ENCODE results near the gene CDH5. TPM values are rescaled to one million over a fixed set of nuclear protein-coding genes. Genes with fewer than 3 reads are reported as not detected.

CDH5 gene
- polyA plus RNA-seq, 1 donor, result 20.2 TPM

DNA sequence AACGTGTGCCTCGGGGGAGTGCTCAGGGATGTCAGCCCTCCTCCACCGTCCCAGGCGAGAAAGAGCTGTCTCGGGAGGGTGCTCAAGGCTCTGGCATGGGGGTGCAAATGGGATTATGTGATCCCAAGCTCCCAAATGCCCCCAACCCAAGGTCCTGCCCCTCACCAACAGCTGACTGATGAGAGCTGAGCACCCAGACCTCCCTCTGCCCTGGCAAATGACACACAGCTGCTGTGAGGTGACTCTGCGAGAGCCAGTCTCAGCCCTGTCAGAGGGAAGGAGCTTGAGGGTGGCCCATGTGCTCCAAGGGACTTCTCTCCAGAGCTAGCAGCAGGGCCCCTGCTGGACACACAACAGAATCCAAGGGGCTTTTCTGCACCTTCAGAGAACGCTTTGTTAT is 7.7 kb downstream of the CDH5 start:
- Histone ChIP-seq H3K36me3 (ENCODE audit: control insufficient read depth, insufficient read depth, low read length) (no peaks in the 10 kb centered on the region), H3K4me1 (ENCODE audit: control insufficient read depth, insufficient read depth, low read length) (no peaks in the 10 kb centered on the region), H3K9me3 (ENCODE audit: control insufficient read depth, low read depth, low read length) (no peaks in the 10 kb centered on the region), H3K4me3 (ENCODE audit: low read length) (no peak overlapping the region), H3K27ac (ENCODE audit: low read length) (no peak overlapping the region), H3K27me3 (ENCODE audit: control insufficient read depth, insufficient read depth, low read length) (no peaks in the 10 kb centered on the region)
- no CpG with 5 or more reads among the region's 7 CpGs for WGBS (ENCODE audit: insufficient coverage, low lambda C conversion rate)
- no peak for DNase-seq

DNA sequence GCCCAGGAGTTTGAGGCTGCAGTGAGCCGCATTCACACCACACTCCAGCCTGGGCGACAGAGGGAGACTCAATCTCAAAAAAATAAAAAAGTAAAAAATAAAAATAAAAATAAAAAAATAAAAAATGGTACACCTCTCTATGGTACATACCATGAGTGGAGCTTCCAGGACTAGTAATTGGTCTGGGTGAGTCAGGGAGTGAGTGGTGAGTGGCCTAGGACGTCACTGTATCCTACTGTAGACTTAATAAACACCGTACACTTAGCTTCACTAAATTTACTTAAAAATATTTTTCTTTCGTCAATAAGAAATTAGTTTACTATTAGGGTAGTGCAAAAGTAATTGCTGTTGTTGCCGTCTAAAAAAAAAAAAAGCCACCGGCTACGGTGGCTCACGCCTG is 9.0 kb downstream of the CDH5 start:
- 100% methylated on average over 4 of the region's 9 CpGs for WGBS (ENCODE audit: insufficient coverage, low lambda C conversion rate)
- no peak for DNase-seq
- no peak overlapping the region for H3K27ac ChIP-seq (ENCODE audit: low read length)
- H3K9me3 ChIP-seq (ENCODE audit: control insufficient read depth, low read depth, low read length), result peaks cover 3% of the 10 kb centered on the region
- no peak overlapping the region for H3K4me3 ChIP-seq (ENCODE audit: low read length)
- H3K36me3 ChIP-seq (ENCODE audit: control insufficient read depth, insufficient read depth, low read length), result no peaks in the 10 kb centered on the region
- H3K4me1 ChIP-seq (ENCODE audit: control insufficient read depth, insufficient read depth, low read length), result no peaks in the 10 kb centered on the region
- no peaks in the 10 kb centered on the region for H3K27me3 ChIP-seq (ENCODE audit: control insufficient read depth, insufficient read depth, low read length)

DNA sequence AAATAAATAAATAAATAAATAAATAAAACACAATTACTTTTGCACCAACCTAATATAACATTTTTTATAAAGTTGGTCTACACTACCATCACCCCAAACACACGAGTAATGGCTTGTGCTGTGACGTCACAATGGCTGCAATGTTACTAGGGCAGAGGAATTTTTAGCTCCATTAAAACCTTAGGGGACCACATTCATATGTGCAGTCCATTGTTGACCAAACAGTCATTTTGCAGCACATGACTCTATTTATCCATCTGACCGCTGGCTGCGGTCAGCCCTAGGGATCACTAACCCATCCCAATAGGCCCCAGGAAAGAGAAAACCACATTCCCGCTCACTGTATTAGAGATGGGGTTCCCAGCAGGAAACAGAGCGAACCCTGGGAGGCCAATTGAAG is 9.6 kb downstream of the CDH5 start:
- WGBS (ENCODE audit: insufficient coverage, low lambda C conversion rate), result no CpG with 5 or more reads among the region's 6 CpGs
- no peak overlapping the region for H3K27ac ChIP-seq (ENCODE audit: low read length)
- H3K4me1 ChIP-seq (ENCODE audit: control insufficient read depth, insufficient read depth, low read length), result no peaks in the 10 kb centered on the region
- no peaks in the 10 kb centered on the region for H3K36me3 ChIP-seq (ENCODE audit: control insufficient read depth, insufficient read depth, low read length)
- no peak for DNase-seq
- peaks cover 3% of the 10 kb centered on the region for H3K9me3 ChIP-seq (ENCODE audit: control insufficient read depth, low read depth, low read length)
- H3K4me3 ChIP-seq (ENCODE audit: low read length), result no peak overlapping the region
- H3K27me3 ChIP-seq (ENCODE audit: control insufficient read depth, insufficient read depth, low read length), result no peaks in the 10 kb centered on the region

DNA sequence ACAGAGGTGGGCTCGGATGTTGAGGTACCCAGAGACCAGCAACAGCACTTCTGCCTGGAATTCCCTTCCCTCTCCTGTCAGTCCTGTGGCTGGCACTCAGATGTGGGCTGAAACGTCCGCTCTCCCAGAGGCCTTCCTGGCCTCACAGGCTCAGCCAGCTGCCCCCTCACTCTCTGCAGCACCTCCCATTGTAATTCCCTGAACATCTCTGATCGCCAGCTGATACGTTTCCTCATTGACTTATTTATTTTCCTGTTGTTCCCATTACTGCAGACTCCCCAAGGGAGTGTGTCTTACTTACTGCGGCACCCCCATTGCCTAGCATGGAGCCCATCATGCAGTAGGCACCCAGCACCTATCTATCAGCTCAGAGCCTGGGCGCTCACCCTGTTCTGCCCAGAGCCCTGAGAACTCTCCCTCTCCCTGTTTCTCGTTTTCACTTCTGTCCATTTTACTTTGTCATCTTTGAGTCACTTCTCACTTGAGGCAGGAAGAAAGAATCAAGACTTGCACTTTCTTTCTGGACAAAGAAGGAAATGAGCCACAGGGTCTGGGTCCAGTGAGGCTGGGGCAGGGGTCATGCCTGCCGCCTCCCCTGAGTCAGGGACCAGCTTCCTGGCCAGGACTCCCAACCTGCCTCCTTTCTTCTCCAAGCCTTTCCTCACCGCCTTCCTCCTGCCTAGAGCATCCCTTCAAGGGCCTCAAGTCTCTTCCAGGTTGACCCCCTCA is 10.2 kb downstream of the CDH5 start:
- whole genome bisulfite sequencing (ENCODE audit: insufficient coverage, low lambda C conversion rate), result 60% methylated on average over 2 of the region's 10 CpGs
- Histone ChIP-seq H3K27me3 (ENCODE audit: control insufficient read depth, insufficient read depth, low read length) (no peaks in the 10 kb centered on the region), H3K36me3 (ENCODE audit: control insufficient read depth, insufficient read depth, low read length) (no peaks in the 10 kb centered on the region), H3K9me3 (ENCODE audit: control insufficient read depth, low read depth, low read length) (peaks cover 3% of the 10 kb centered on the region), H3K4me3 (ENCODE audit: low read length) (no peak overlapping the region), H3K4me1 (ENCODE audit: control insufficient read depth, insufficient read depth, low read length) (no peaks in the 10 kb centered on the region), H3K27ac (ENCODE audit: low read length) (no peak overlapping the region)
- no peak for DNase-seq

DNA sequence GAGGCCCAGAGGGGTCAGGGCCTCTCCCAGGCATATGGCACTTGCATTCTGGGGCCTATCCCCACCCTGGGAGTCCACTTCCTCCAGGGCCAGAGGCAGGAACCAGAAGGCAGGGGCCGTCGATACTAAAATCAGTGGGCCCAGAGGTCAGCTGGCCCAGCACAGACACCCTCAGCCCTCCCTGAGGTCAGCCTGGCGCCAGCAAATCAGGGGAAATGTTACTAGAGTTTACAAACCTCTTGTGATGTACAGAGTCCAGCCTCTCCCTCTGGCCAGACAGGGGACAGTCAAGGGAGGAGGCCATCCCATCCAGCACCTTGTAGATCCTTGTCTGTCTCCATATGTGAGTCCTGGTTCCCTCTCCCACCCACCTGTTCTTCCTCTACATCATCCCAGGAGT is 10.8 kb downstream of the CDH5 start:
- H3K9me3 ChIP-seq (ENCODE audit: control insufficient read depth, low read depth, low read length), result peaks cover 3% of the 10 kb centered on the region
- H3K27me3 ChIP-seq (ENCODE audit: control insufficient read depth, insufficient read depth, low read length), result no peaks in the 10 kb centered on the region
- no peaks in the 10 kb centered on the region for H3K36me3 ChIP-seq (ENCODE audit: control insufficient read depth, insufficient read depth, low read length)
- no peaks in the 10 kb centered on the region for H3K4me1 ChIP-seq (ENCODE audit: control insufficient read depth, insufficient read depth, low read length)
- WGBS (ENCODE audit: insufficient coverage, low lambda C conversion rate), result no CpG with 5 or more reads among the region's 3 CpGs
- H3K27ac ChIP-seq (ENCODE audit: low read length), result no peak overlapping the region
- H3K4me3 ChIP-seq (ENCODE audit: low read length), result no peak overlapping the region
- no peak for DNase-seq

DNA sequence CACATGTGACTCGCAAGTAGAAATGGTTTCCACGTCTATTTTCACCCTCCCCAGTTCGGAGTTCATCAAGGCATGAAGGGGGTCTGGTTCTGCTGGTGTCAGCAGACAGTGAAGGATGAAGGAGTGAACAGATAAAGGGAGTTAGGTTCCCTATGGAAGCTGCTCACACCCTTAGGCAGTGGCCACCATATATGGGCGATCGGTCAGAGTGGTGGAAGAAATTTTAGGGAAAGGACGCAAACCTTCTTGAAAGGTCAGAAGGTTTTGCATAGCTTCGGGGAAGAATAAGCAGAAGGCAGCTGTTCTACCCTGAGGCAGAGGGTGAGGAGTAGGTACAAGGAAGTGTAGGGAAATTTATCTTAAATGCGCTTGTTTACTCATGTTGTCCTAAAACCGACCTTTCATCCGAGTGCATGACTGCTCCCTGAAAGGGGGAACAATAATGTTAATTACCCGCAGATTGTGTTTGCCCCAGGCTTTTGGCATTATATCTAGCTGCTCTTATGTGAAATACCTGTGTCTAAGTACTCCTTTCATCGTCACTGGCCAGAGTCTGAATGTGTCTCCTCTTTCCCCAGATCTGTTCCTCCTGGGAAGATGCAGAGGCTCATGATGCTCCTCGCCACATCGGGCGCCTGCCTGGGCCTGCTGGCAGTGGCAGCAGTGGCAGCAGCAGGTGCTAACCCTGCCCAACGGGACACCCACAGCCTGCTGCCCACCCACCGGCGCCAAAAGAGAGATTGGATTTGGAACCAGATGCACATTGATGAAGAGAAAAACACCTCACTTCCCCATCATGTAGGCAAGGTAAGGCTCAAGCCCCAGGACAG is 12.5 kb downstream of the CDH5 start:
- H3K4me3 ChIP-seq (ENCODE audit: low read length), result no peak overlapping the region
- H3K27ac ChIP-seq (ENCODE audit: low read length), result no peak overlapping the region
- DNase-seq, result no peak
- peaks cover 3% of the 10 kb centered on the region for H3K9me3 ChIP-seq (ENCODE audit: control insufficient read depth, low read depth, low read length)
- H3K36me3 ChIP-seq (ENCODE audit: control insufficient read depth, insufficient read depth, low read length), result no peaks in the 10 kb centered on the region
- H3K4me1 ChIP-seq (ENCODE audit: control insufficient read depth, insufficient read depth, low read length), result no peaks in the 10 kb centered on the region
- H3K27me3 ChIP-seq (ENCODE audit: control insufficient read depth, insufficient read depth, low read length), result no peaks in the 10 kb centered on the region
- 58% methylated on average over 6 of the region's 18 CpGs for WGBS (ENCODE audit: insufficient coverage, low lambda C conversion rate)

- DNase-seq, result no peak
- H3K4me3 ChIP-seq (ENCODE audit: low read length), result no peak overlapping the region
- WGBS (ENCODE audit: insufficient coverage, low lambda C conversion rate), result 94% methylated on average over 2 of the region's 3 CpGs
- H3K4me1 ChIP-seq (ENCODE audit: control insufficient read depth, insufficient read depth, low read length), result no peaks in the 10 kb centered on the region
- peaks cover 3% of the 10 kb centered on the region for H3K9me3 ChIP-seq (ENCODE audit: control insufficient read depth, low read depth, low read length)
- H3K36me3 ChIP-seq (ENCODE audit: control insufficient read depth, insufficient read depth, low read length), result no peaks in the 10 kb centered on the region
- H3K27ac ChIP-seq (ENCODE audit: low read length), result no peak overlapping the region
- H3K27me3 ChIP-seq (ENCODE audit: control insufficient read depth, insufficient read depth, low read length), result no peaks in the 10 kb centered on the region
These were observed 13.1 kb downstream of the CDH5 start for GRCh38 chr16:66379571-66379941.

GRCh38 chr16:66380421-66380820 is 13.9 kb downstream of the CDH5 start:
- Histone ChIP-seq H3K4me3 (ENCODE audit: low read length) (no peak overlapping the region), H3K27ac (ENCODE audit: low read length) (no peak overlapping the region), H3K27me3 (ENCODE audit: control insufficient read depth, insufficient read depth, low read length) (no peaks in the 10 kb centered on the region), H3K9me3 (ENCODE audit: control insufficient read depth, low read depth, low read length) (peaks cover 3% of the 10 kb centered on the region), H3K4me1 (ENCODE audit: control insufficient read depth, insufficient read depth, low read length) (no peaks in the 10 kb centered on the region), H3K36me3 (ENCODE audit: control insufficient read depth, insufficient read depth, low read length) (no peaks in the 10 kb centered on the region)
- 73% methylated on average over 3 of the region's 3 CpGs for WGBS (ENCODE audit: insufficient coverage, low lambda C conversion rate)
- DNase-seq, result no peak

DNA sequence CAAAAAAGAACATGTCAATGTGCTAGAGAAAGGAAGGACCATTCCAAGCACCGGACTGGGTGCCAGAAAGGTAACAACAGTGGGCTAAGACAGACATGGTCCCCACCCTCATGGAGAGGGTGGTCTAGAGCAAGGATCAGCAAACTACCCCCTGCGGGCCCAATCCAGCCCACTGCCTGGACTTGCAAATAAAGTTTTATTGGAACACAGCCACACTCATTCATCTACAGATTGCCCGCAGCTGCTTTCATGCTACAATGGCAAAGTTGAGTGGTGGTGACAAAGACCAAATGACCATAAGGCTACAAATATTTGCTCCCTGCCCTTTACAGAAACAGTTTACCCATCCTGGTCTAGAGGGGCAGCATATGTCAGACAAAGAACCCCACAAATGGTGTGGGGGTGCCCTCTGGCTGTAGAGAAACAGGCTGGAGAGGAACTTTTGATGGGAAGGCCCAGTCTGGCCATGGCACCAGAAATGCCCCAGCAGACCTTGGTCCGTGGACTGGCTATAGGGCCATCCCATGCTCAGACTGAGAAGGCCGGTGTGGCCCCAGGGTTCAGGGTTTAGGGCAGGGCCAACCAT is 15.2 kb downstream of the CDH5 start:
- Histone ChIP-seq H3K27ac (ENCODE audit: low read length) (no peak overlapping the region), H3K36me3 (ENCODE audit: control insufficient read depth, insufficient read depth, low read length) (no peaks in the 10 kb centered on the region), H3K9me3 (ENCODE audit: control insufficient read depth, low read depth, low read length) (peaks cover 3% of the 10 kb centered on the region), H3K4me1 (ENCODE audit: control insufficient read depth, insufficient read depth, low read length) (no peaks in the 10 kb centered on the region), H3K4me3 (ENCODE audit: low read length) (no peak overlapping the region), H3K27me3 (ENCODE audit: control insufficient read depth, insufficient read depth, low read length) (no peaks in the 10 kb centered on the region)
- WGBS (ENCODE audit: insufficient coverage, low lambda C conversion rate), result no CpG with 5 or more reads among the region's 5 CpGs
- DNase-seq, result no peak

- Histone ChIP-seq H3K36me3 (ENCODE audit: control insufficient read depth, insufficient read depth, low read length) (no peaks in the 10 kb centered on the region), H3K4me1 (ENCODE audit: control insufficient read depth, insufficient read depth, low read length) (no peaks in the 10 kb centered on the region), H3K9me3 (ENCODE audit: control insufficient read depth, low read depth, low read length) (peaks cover 3% of the 10 kb centered on the region), H3K4me3 (ENCODE audit: low read length) (no peak overlapping the region), H3K27me3 (ENCODE audit: control insufficient read depth, insufficient read depth, low read length) (no peaks in the 10 kb centered on the region), H3K27ac (ENCODE audit: low read length) (no peak overlapping the region)
- DNase-seq, result no peak
- no CpG with 5 or more reads among the region's 13 CpGs for WGBS (ENCODE audit: insufficient coverage, low lambda C conversion rate)
These were observed 15.9 kb downstream of the CDH5 start for GRCh38 chr16:66382171-66382965.
